RWPE2 (cell line): ENCODE data around the gene PRDX3.
A peak's percentile ranks its signal among the peaks of the same experiment; 100 is the strongest.

Experiments used
- ATAC-seq: fragments of 200-7000 bp; cut with Tn5 transposase; 3 replicates; pipeline ENCODE4 v1.9.1; 2021; ENCODE audit warnings: low read depth
- DNase-seq: peaks from one replicate; pipeline ENCODE4 v3.0.0-alpha.2; 2020; ENCODE audit warnings: low spot score
- H3K27ac ChIP-seq: fragments of 450-650 bp; 2 replicates; pipeline ENCODE4 v1.5.1; 2017; ENCODE audit warnings: mild to moderate bottlenecking; ENCODE audit not compliant: poor library complexity, severe bottlenecking
- H3K27me3 ChIP-seq: fragments of 250-450 bp; sonication (Bioruptor Pico); 2 replicates; pipeline ENCODE4 v1.5.1; 2021; ENCODE audit warnings: mild to moderate bottlenecking, moderate library complexity; ENCODE audit not compliant: insufficient read depth, poor library complexity, severe bottlenecking
- H3K36me3 ChIP-seq: fragments of 250-450 bp; sonication (Bioruptor Pico); 2 replicates; pipeline ENCODE4 v1.5.1; 2020; ENCODE audit warnings: low read depth, mild to moderate bottlenecking, moderate library complexity
- H3K4me1 ChIP-seq: fragments of 250-450 bp; sonication (Bioruptor Pico); 2 replicates; pipeline ENCODE4 v1.5.1; 2021; ENCODE audit warnings: mild to moderate bottlenecking, moderate library complexity; ENCODE audit not compliant: insufficient read depth, poor library complexity, severe bottlenecking
- H3K4me3 ChIP-seq: fragments of 250-450 bp; sonication (Bioruptor Pico); 2 replicates; pipeline ENCODE4 v1.5.1; 2021; ENCODE audit warnings: mild to moderate bottlenecking, moderate library complexity; ENCODE audit not compliant: severe bottlenecking
- H3K9me3 ChIP-seq: fragments of 250-450 bp; sonication (Bioruptor Pico); 2 replicates; pipeline ENCODE4 v1.5.1; 2021; ENCODE audit warnings: mild to moderate bottlenecking, moderate library complexity; ENCODE audit not compliant: severe bottlenecking
- CTCF ChIP-seq: fragments of 450-650 bp; IDR thresholded peaks from one replicate; pipeline ENCODE4 v1.5.1; 2017; ENCODE audit warnings: mild to moderate bottlenecking, moderate library complexity; ENCODE audit not compliant: poor library complexity, severe bottlenecking

Gene PRDX3

GRCh38 chr10:119149729-119150128, 28.9 kb downstream of the PRDX3 start:
- no peaks in the 10 kb centered on the region for H3K9me3 ChIP-seq
- no peak overlapping the region for H3K4me3 ChIP-seq
- no peaks in the 10 kb centered on the region for H3K27me3 ChIP-seq
- H3K27ac ChIP-seq = no peak overlapping the region
- DNase-seq (no peak), ATAC-seq (no peak)
- peak; percentile 18 for TF ChIP-seq CTCF
- H3K4me1 ChIP-seq = no peaks in the 10 kb centered on the region
- peaks cover 67% of the 10 kb centered on the region for H3K36me3 ChIP-seq

- ATAC-seq = no peak
- Histone ChIP-seq H3K4me1 (no peaks in the 10 kb centered on the region), H3K27me3 (no peaks in the 10 kb centered on the region), H3K36me3 (peaks cover 63% of the 10 kb centered on the region), H3K4me3 (no peak overlapping the region), H3K9me3 (no peaks in the 10 kb centered on the region), H3K27ac (no peak overlapping the region)
- no peak for TF ChIP-seq CTCF
- DNase-seq = no peak
These were observed 29.5 kb downstream of the PRDX3 start for GRCh38 chr10:119149157-119149556.

- H3K4me3 ChIP-seq = no peak overlapping the region
- no peaks in the 10 kb centered on the region for H3K4me1 ChIP-seq
- no peaks in the 10 kb centered on the region for H3K27me3 ChIP-seq
- H3K9me3 ChIP-seq = no peaks in the 10 kb centered on the region
- H3K27ac ChIP-seq = no peak overlapping the region
- ATAC-seq = no peak
- TF ChIP-seq CTCF = no peak
- DNase-seq = no peak
- H3K36me3 ChIP-seq = peaks cover 37% of the 10 kb centered on the region
These were observed 35.0 kb downstream of the PRDX3 start for GRCh38 chr10:119143657-119144056.

GRCh38 chr10:119140603-119141245, 37.9 kb downstream of the PRDX3 start:
- Histone ChIP-seq H3K4me1 (no peaks in the 10 kb centered on the region), H3K36me3 (peaks cover 23% of the 10 kb centered on the region), H3K27ac (no peak overlapping the region), H3K9me3 (no peaks in the 10 kb centered on the region), H3K4me3 (no peak overlapping the region), H3K27me3 (no peaks in the 10 kb centered on the region)
- DNase-seq (no peak), ATAC-seq (no peak)
- TF ChIP-seq CTCF = no peak

- ATAC-seq (peak; percentile 85), DNase-seq (no peak)
- Histone ChIP-seq H3K9me3 (no peaks in the 10 kb centered on the region), H3K4me1 (no peaks in the 10 kb centered on the region), H3K27me3 (no peaks in the 10 kb centered on the region), H3K4me3 (no peak overlapping the region), H3K27ac (no peak overlapping the region), H3K36me3 (peaks cover 16% of the 10 kb centered on the region)
- peak; percentile 61 for TF ChIP-seq CTCF
These were observed 39.0 kb downstream of the PRDX3 start for GRCh38 chr10:119139464-119140067.
